SU-DHL-6 (cell line): ENCODE results near the gene SMIM1.

Source experiments
- H2AFZ ChIP-seq: fragments of 200-600 bp; sonication (generic); 2 replicates; pipeline ENCODE4 v1.6.1; 2014; ENCODE audit warnings: low read depth, mild to moderate bottlenecking, moderate library complexity, mixed read lengths, antibody characterized with exemption, low read length; ENCODE audit not compliant: severe bottlenecking
- H3F3A ChIP-seq: fragments of 200-600 bp; shearing (Covaris generic); 2 replicates; pipeline ENCODE4 v1.6.0; 2016; ENCODE audit warnings: antibody characterized with exemption, mild to moderate bottlenecking; ENCODE audit not compliant: insufficient read depth
- H3K27ac ChIP-seq: fragments of 200-600 bp; sonication (generic); 2 replicates; pipeline ENCODE4 v1.5.1; 2016; ENCODE audit warnings: low read depth, mild to moderate bottlenecking, low read length, moderate library complexity, mixed read lengths
- H3K27me3 ChIP-seq: fragments of 200-600 bp; sonication (generic), shearing (Covaris generic); 2 replicates; pipeline ENCODE4 v1.6.0; 2014; ENCODE audit warnings: mild to moderate bottlenecking, low read length
- H3K36me3 ChIP-seq: fragments of 200-600 bp; sonication (generic); 2 replicates; pipeline ENCODE4 v1.6.1; 2014; ENCODE audit warnings: mild to moderate bottlenecking, low read length, mixed read lengths
- H3K4me2 ChIP-seq: fragments of 300-600, 200-600 bp; shearing (Covaris generic), sonication (generic); 2 replicates; pipeline ENCODE4 v1.6.0; 2014; ENCODE audit warnings: low read length, low read depth, mild to moderate bottlenecking; ENCODE audit not compliant: poor library complexity, severe bottlenecking
- H3K4me3 ChIP-seq: fragments of 200-600 bp; sonication (generic); 2 replicates; pipeline ENCODE4 v1.5.1; 2014; ENCODE audit warnings: antibody characterized with exemption, low read length, mild to moderate bottlenecking, mixed read lengths; ENCODE audit not compliant: insufficient read depth, poor library complexity, severe bottlenecking
- H3K79me2 ChIP-seq: fragments of 200-600 bp; sonication (generic); 2 replicates; pipeline ENCODE4 v1.6.1; 2014; ENCODE audit warnings: mild to moderate bottlenecking, low read length, moderate library complexity; ENCODE audit not compliant: insufficient read depth
- H3K9ac ChIP-seq: fragments of 200-600 bp; sonication (generic); 2 replicates; pipeline ENCODE4 v1.7.0; 2014; ENCODE audit warnings: mild to moderate bottlenecking, low read length
- H3K9me2 ChIP-seq: fragments of 200-600 bp; sonication (generic); replicated peaks from 2 replicates; pipeline ENCODE4 v1.6.1; 2014; ENCODE audit warnings: low read length; ENCODE audit not compliant: insufficient read depth
- H3K9me3 ChIP-seq: fragments of 200-600 bp; sonication (generic); 2 replicates; pipeline ENCODE4 v1.6.1; 2014; ENCODE audit warnings: low read length, mixed read lengths; ENCODE audit not compliant: insufficient read depth
- H4K20me1 ChIP-seq: fragments of 200-600 bp; sonication (generic); 2 replicates; pipeline ENCODE4 v1.6.1; 2014; ENCODE audit warnings: low read depth, mild to moderate bottlenecking, antibody characterized with exemption, low read length, moderate library complexity, mixed read lengths
- CTCF ChIP-seq: fragments of 200-600 bp; sonication (generic); IDR thresholded peaks from one replicate; pipeline ENCODE4 v1.5.1; 2017; ENCODE audit warnings: antibody characterized with exemption, mild to moderate bottlenecking, low read length, moderate library complexity; ENCODE audit not compliant: insufficient read depth, poor library complexity, severe bottlenecking
- EZH2phosphoT487 ChIP-seq: fragments of 200-600 bp; sonication (generic), shearing (Covaris generic); conservative IDR thresholded peaks from 2 replicates; pipeline ENCODE4 v1.6.1; 2018; ENCODE audit warnings: mild to moderate bottlenecking, antibody characterized with exemption, low read length, moderate library complexity, mixed read lengths

The SMIM1 gene

GRCh38 chr1:3779912-3780416, 7.4 kb downstream of the SMIM1 start:
- no peaks in the 10 kb centered on the region for H3K36me3 ChIP-seq
- H3K9ac ChIP-seq, result no peak overlapping the region
- H4K20me1 ChIP-seq, result no peaks in the 10 kb centered on the region
- no peaks in the 10 kb centered on the region for H3K9me3 ChIP-seq
- no peak overlapping the region for H3K4me3 ChIP-seq
- H3K27ac ChIP-seq, result no peak overlapping the region
- no peak overlapping the region for H3K4me2 ChIP-seq
- H3K9me2 ChIP-seq, result no peaks in the 10 kb centered on the region
- no peaks in the 10 kb centered on the region for H3K79me2 ChIP-seq
- TF ChIP-seq CTCF, result no peak
- TF ChIP-seq EZH2phosphoT487, result no peak
- no peaks in the 10 kb centered on the region for H3K27me3 ChIP-seq
- H2AFZ ChIP-seq, result no peak overlapping the region
- H3F3A ChIP-seq, result no peaks in the 10 kb centered on the region

GRCh38 chr1:3780901-3781300, 8.4 kb downstream of the SMIM1 start:
- H3K4me3 ChIP-seq, result no peak overlapping the region
- H3K27ac ChIP-seq, result no peak overlapping the region
- H2AFZ ChIP-seq, result no peak overlapping the region
- no peak overlapping the region for H3K4me2 ChIP-seq
- H3K9me3 ChIP-seq, result no peaks in the 10 kb centered on the region
- H3K27me3 ChIP-seq, result no peaks in the 10 kb centered on the region
- H3K9me2 ChIP-seq, result no peaks in the 10 kb centered on the region
- TF ChIP-seq EZH2phosphoT487, result no peak
- TF ChIP-seq CTCF, result no peak
- no peaks in the 10 kb centered on the region for H3F3A ChIP-seq
- no peaks in the 10 kb centered on the region for H3K79me2 ChIP-seq
- no peak overlapping the region for H3K9ac ChIP-seq
- no peaks in the 10 kb centered on the region for H3K36me3 ChIP-seq
- no peaks in the 10 kb centered on the region for H4K20me1 ChIP-seq

GRCh38 chr1:3783651-3784474, 11.3 kb downstream of the SMIM1 start:
- Histone ChIP-seq H3K9ac (no peak overlapping the region), H3K4me3 (no peak overlapping the region), H3K9me3 (no peaks in the 10 kb centered on the region), H4K20me1 (no peaks in the 10 kb centered on the region), H3K4me2 (no peak overlapping the region), H3K9me2 (no peaks in the 10 kb centered on the region), H2AFZ (no peak overlapping the region), H3K27me3 (no peaks in the 10 kb centered on the region), H3K27ac (no peak overlapping the region), H3F3A (no peaks in the 10 kb centered on the region), H3K79me2 (no peaks in the 10 kb centered on the region), H3K36me3 (no peaks in the 10 kb centered on the region)
- no peak for TF ChIP-seq CTCF
- no peak for TF ChIP-seq EZH2phosphoT487
